Trophoblast cell (in vitro differentiated cells and primary cell): ENCODE data around the gene SRI.

Experiments used
- DNase-seq, 2 donors: peaks; one replicate each; pipeline ENCODE4 v3.0.0-alpha.2; 2016
- H2AFZ ChIP-seq: 2 replicates; pipeline ENCODE4 v1.6.1; 2013; ENCODE audit warnings: low read length, moderate library complexity, mild to moderate bottlenecking; ENCODE audit not compliant: insufficient read depth, poor library complexity
- H2AK5ac ChIP-seq: 2 replicates; pipeline ENCODE4 v1.6.1; 2013; ENCODE audit warnings: mild to moderate bottlenecking, low read length
- H2BK120ac ChIP-seq: 2 replicates; pipeline ENCODE4 v1.6.1; 2013; ENCODE audit warnings: low read length, mild to moderate bottlenecking, moderate library complexity; ENCODE audit not compliant: insufficient read depth, poor library complexity
- H2BK12ac ChIP-seq: 2 replicates; pipeline ENCODE4 v1.6.1; 2013; ENCODE audit warnings: mild to moderate bottlenecking, low read length, moderate library complexity
- H2BK5ac ChIP-seq: 2 replicates; pipeline ENCODE4 v1.6.1; 2013; ENCODE audit warnings: low read length, low read depth, moderate library complexity, mild to moderate bottlenecking; ENCODE audit not compliant: poor library complexity
- H3K14ac ChIP-seq: 2 replicates; pipeline ENCODE4 v1.6.1; 2013; ENCODE audit warnings: mild to moderate bottlenecking, low read length
- H3K18ac ChIP-seq: 2 replicates; pipeline ENCODE4 v1.6.1; 2013; ENCODE audit warnings: mild to moderate bottlenecking, low read length
- H3K23ac ChIP-seq: 2 replicates; pipeline ENCODE4 v1.6.1; 2013; ENCODE audit warnings: low read length
- H3K27ac ChIP-seq: 2 replicates; pipeline ENCODE4 v1.5.1; 2013; ENCODE audit warnings: low read depth, mild to moderate bottlenecking, inconsistent platforms, low read length, moderate library complexity
- H3K27me3 ChIP-seq: 2 replicates; pipeline ENCODE4 v1.6.1; 2013; ENCODE audit warnings: inconsistent platforms, mild to moderate bottlenecking, low read length, moderate library complexity; ENCODE audit not compliant: insufficient read depth
- H3K36me3 ChIP-seq, 2 experiments: 1 replicate in 1 of 2; 2 replicates in 1 of 2; pipeline ENCODE4 v1.6.1; 2013; ENCODE audit warnings: low read length in 2 of 2, mild to moderate bottlenecking in 2 of 2, moderate library complexity in 1 of 2; ENCODE audit not compliant: insufficient read depth in 2 of 2, control insufficient read depth in 1 of 2
- H3K4ac ChIP-seq: 2 replicates; pipeline ENCODE4 v1.6.1; 2013; ENCODE audit warnings: low read depth, mild to moderate bottlenecking, low read length, moderate library complexity
- H3K4me1 ChIP-seq, 2 experiments: 1 replicate in 1 of 2; 2 replicates in 1 of 2; pipeline ENCODE4 v1.6.1; 2013; ENCODE audit warnings: low read length in 2 of 2, mild to moderate bottlenecking in 2 of 2, moderate library complexity in 1 of 2; ENCODE audit not compliant: insufficient read depth in 2 of 2, control insufficient read depth in 1 of 2
- H3K4me2 ChIP-seq: 2 replicates; pipeline ENCODE4 v1.6.1; 2013; ENCODE audit warnings: inconsistent platforms, mild to moderate bottlenecking, low read length, moderate library complexity
- H3K4me3 ChIP-seq: 2 replicates; pipeline ENCODE4 v1.5.1; 2013; ENCODE audit warnings: mild to moderate bottlenecking, low read depth, low read length, inconsistent platforms
- H3K79me1 ChIP-seq: one replicate; pipeline ENCODE4 v1.6.1; 2013; ENCODE audit warnings: low read length
- H3K79me2 ChIP-seq: 2 replicates; pipeline ENCODE4 v1.6.1; 2013; ENCODE audit warnings: low read length, mild to moderate bottlenecking; ENCODE audit not compliant: control insufficient read depth, insufficient read depth, poor library complexity
- H3K9ac ChIP-seq: 2 replicates; pipeline ENCODE4 v1.6.1; 2013; ENCODE audit warnings: mild to moderate bottlenecking, low read length
- H3K9me3 ChIP-seq: 2 replicates; pipeline ENCODE4 v1.6.1; 2013; ENCODE audit warnings: low read depth, mild to moderate bottlenecking, control low read depth, inconsistent platforms, low read length; ENCODE audit not compliant: insufficient read depth
- H4K12ac ChIP-seq: 2 replicates; pipeline ENCODE4 v1.6.1; 2013; ENCODE audit warnings: low read depth, mild to moderate bottlenecking, low read length, moderate library complexity
- H4K8ac ChIP-seq: 2 replicates; pipeline ENCODE4 v1.6.1; 2013; ENCODE audit warnings: low read depth, mild to moderate bottlenecking, low read length, moderate library complexity
- H4K91ac ChIP-seq: one replicate; pipeline ENCODE4 v1.6.1; 2013; ENCODE audit warnings: low read depth, mild to moderate bottlenecking, low read length, moderate library complexity
- WGBS: extraction: QIAGEN DNeasy Blood & Tissue Kit; methylation state at CpG from one replicate; pipeline ENCODE4 v1.1.7; 2013; ENCODE audit warnings: missing lambda C conversion rate; ENCODE audit not compliant: insufficient read length, insufficient coverage; ENCODE audit errors: extremely low coverage; 5-methylcytosine and 5-hydroxymethylcytosine counted together

SRI gene

GRCh38 chr7:88226201-88226600 is 6.4 kb upstream of the SRI start:
- H3K23ac ChIP-seq = no peak overlapping the region
- H4K8ac ChIP-seq = no peak overlapping the region
- no peak overlapping the region for H3K27ac ChIP-seq
- no peak overlapping the region for H2AK5ac ChIP-seq
- H2BK120ac ChIP-seq = no peak overlapping the region
- no peaks in the 10 kb centered on the region for H3K4me1 ChIP-seq
- no peak overlapping the region for H3K4ac ChIP-seq
- H4K12ac ChIP-seq = no peak overlapping the region
- no peak overlapping the region for H3K18ac ChIP-seq
- no peaks in the 10 kb centered on the region for H3K79me2 ChIP-seq
- H2BK5ac ChIP-seq = peak overlapping the region; percentile 14
- H3K4me2 ChIP-seq = no peak overlapping the region
- peak overlapping the region; percentile 76 for H2BK12ac ChIP-seq
- no CpG with 5 or more reads among the region's 4 CpGs for WGBS
- H3K79me1 ChIP-seq = no peaks in the 10 kb centered on the region
- H3K14ac ChIP-seq = no peak overlapping the region
- no peak overlapping the region for H4K91ac ChIP-seq
- no peak overlapping the region for H3K4me3 ChIP-seq
- H3K36me3 ChIP-seq = no peaks in the 10 kb centered on the region
- no peak overlapping the region for H3K9ac ChIP-seq
- DNase-seq = no peak
- no peaks in the 10 kb centered on the region for H3K27me3 ChIP-seq
- H3K9me3 ChIP-seq = no peaks in the 10 kb centered on the region
- no peak overlapping the region for H2AFZ ChIP-seq

DNA sequence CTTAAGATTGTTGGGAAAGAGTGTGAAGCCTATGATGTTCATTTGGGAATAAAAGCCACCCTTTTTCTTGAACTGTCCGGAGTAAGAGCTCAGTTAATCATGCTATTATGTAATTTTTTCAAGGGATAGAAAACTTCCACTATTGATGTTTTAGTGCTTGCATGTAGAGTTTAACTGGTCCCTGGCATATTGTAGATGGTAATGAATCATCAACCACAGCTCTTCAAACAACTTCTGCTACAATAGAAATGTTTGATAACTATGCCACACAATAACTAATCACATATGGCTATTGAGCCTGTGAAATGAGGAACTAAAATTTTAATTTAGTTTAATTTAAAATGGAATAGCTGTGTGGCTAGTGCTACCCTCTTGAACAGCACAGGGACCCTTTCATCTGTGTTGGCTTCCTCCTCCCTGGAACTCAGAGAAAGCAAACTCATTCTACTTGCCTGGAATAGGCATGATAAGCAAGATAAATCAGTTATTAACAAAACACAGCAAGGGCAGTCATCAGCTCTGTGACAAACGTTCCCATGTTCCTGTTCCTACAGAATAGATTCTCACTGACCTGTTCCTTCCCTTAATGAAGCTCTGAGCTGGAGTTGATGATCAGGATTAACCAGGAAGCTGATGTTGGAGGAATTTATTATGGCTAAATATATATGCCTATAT is 4.9 kb upstream of the SRI start:
- Histone ChIP-seq H4K12ac (no peak overlapping the region), H3K18ac (no peak overlapping the region), H2BK120ac (no peak overlapping the region), H3K79me2 (peaks cover 3% of the 10 kb centered on the region), H2BK5ac (no peak overlapping the region), H3K23ac (no peak overlapping the region), H3K27ac (no peak overlapping the region), H3K4ac (no peak overlapping the region), H3K36me3 (no peaks in the 10 kb centered on the region), H3K4me3 (no peak overlapping the region), H3K9ac (no peak overlapping the region), H3K4me2 (no peak overlapping the region), H4K91ac (no peak overlapping the region), H3K79me1 (peaks cover 3% of the 10 kb centered on the region), H3K9me3 (no peaks in the 10 kb centered on the region), H2AK5ac (no peak overlapping the region), H3K14ac (no peak overlapping the region), H2BK12ac (no peak overlapping the region), H3K4me1 (no peaks in the 10 kb centered on the region), H4K8ac (no peak overlapping the region), H3K27me3 (no peaks in the 10 kb centered on the region), H2AFZ (no peak overlapping the region)
- no CpG with 5 or more reads among the region's 2 CpGs for WGBS
- DNase-seq = no peak

GRCh38 chr7:88223265-88223664 is 3.4 kb upstream of the SRI start:
- Histone ChIP-seq H3K4me3 (no peak overlapping the region), H3K14ac (no peak overlapping the region), H2AFZ (no peak overlapping the region), H3K4me1 (peaks cover 3% of the 10 kb centered on the region in 2 experiments), H3K79me1 (peaks cover 5% of the 10 kb centered on the region), H3K23ac (no peak overlapping the region), H4K91ac (no peak overlapping the region), H2BK5ac (no peak overlapping the region), H3K9ac (no peak overlapping the region), H4K12ac (no peak overlapping the region), H3K4ac (no peak overlapping the region), H4K8ac (no peak overlapping the region), H3K18ac (no peak overlapping the region), H2BK120ac (no peak overlapping the region), H3K79me2 (peaks cover 5% of the 10 kb centered on the region), H3K36me3 (no peaks in the 10 kb centered on the region), H3K27ac (no peak overlapping the region), H3K27me3 (no peaks in the 10 kb centered on the region), H3K9me3 (no peaks in the 10 kb centered on the region), H2AK5ac (no peak overlapping the region), H2BK12ac (no peak overlapping the region), H3K4me2 (no peak overlapping the region)
- no CpG with 5 or more reads among the region's 2 CpGs for WGBS
- DNase-seq = peak; percentile 59 to 78

DNA sequence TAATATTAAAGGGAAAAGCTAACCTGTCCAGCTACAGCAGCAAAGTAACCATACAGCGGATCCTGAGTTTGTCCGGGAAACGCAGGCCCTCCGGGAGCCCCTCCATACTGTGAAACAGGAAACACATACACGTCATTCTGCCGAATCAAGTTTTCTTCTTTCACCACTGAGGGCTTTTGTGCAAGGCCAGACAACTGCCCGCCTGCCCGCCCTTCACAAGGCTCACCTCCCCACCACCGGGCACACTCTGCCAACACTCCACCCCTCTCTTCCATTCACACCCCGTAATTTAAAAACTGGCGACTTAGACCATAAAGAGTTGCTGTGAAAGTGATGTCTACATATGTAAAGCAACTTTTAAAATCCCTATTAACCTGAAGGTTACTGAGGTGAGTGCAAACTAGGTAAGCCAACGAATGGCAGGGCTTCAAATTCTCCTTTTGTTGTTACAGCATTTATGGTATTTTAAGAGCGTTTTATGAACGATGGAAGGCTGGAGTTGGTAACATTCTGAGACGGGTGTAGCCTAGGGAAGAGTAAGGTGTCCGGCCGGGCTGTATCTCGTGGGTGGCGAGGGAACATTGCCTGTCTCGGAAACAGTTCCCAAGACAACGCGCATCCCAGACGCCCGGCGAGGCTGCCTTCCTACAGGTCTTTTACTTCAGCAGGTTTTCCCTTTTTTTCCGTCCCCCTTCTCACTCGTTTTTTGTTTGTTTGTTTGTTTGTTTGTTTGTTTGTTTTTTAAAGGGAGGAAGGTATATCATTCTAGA is 817 bp downstream of the SRI start:
- H3K27me3 ChIP-seq = no peaks in the 10 kb centered on the region
- no peak overlapping the region for H2BK120ac ChIP-seq
- peak overlapping the region; percentile 66 for H3K4me3 ChIP-seq
- no peak overlapping the region for H2BK12ac ChIP-seq
- H2AFZ ChIP-seq = no peak overlapping the region
- H3K23ac ChIP-seq = no peak overlapping the region
- peak in 1 of 2 donors; percentile 36 for DNase-seq
- H2BK5ac ChIP-seq = no peak overlapping the region
- peaks cover 5% of the 10 kb centered on the region for H3K79me2 ChIP-seq
- no peak overlapping the region for H4K91ac ChIP-seq
- no peak overlapping the region for H2AK5ac ChIP-seq
- no peak overlapping the region for H4K8ac ChIP-seq
- H3K79me1 ChIP-seq = peaks cover 5% of the 10 kb centered on the region
- peaks cover 6 to 7% of the 10 kb centered on the region in 2 experiments for H3K36me3 ChIP-seq
- no peak overlapping the region for H3K14ac ChIP-seq
- no peaks in the 10 kb centered on the region for H3K9me3 ChIP-seq
- H3K4ac ChIP-seq = no peak overlapping the region
- H3K18ac ChIP-seq = no peak overlapping the region
- peaks cover 5% of the 10 kb centered on the region in 2 experiments for H3K4me1 ChIP-seq
- no peak overlapping the region for H4K12ac ChIP-seq
- H3K27ac ChIP-seq = no peak overlapping the region
- no CpG with 5 or more reads among the region's 27 CpGs for WGBS
- H3K4me2 ChIP-seq = peak overlapping the region; percentile 61
- H3K9ac ChIP-seq = no peak overlapping the region
